ENCODE results near the gene RAPGEFL1.
"Not testable (repeated sequence)": the region's sequence is repeated elsewhere in the genome, so short reads cannot be mapped to it uniquely, and the experiment has no call there.

The RAPGEFL1 gene

DNA sequence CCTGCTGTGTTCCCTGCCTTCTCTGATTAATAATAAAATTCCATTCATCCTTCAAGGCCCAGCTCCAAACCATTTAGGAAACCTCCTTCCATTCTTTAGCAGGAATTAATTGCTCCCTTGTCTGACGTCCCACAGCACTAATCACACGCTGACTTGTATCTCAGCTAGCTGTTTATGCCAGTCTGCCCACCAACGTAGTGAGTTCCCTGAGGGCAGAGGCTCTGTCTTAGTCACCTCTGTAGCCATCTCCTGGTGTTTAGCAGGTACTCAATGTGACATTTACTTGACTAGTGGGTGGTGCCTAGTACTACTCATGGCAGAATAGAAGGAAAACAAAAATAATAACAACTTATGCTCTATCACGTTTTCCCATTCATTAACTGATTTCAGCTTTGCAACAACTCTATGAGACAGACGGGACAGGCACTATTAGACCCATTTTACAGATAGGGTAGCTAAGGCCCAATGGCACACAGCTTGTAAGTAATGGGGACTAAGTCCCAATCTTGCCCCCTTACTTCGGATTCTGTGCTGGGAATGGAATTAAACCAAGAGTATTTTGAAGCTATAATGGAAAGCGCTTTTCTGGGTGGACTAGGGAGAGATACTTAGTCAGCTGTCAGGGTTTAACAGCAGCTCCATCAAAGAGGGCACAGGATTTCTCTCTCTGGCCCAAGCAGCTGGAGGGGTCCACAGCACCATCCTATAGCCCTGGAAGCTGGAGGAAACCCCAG lies 40.9 kb downstream of the RAPGEFL1 start:
- H3K36me3 ChIP-seq: no peaks in the 10 kb centered on the region
- DNase-seq: no peak
- H3K4me1 ChIP-seq: no peaks in the 10 kb centered on the region
- H3K9me3 ChIP-seq: no peaks in the 10 kb centered on the region
- peak overlapping the region; percentile 68 for H3K4me3 ChIP-seq (ENCODE audit: low read depth, low read length)
- TF ChIP-seq, protein P1, sequence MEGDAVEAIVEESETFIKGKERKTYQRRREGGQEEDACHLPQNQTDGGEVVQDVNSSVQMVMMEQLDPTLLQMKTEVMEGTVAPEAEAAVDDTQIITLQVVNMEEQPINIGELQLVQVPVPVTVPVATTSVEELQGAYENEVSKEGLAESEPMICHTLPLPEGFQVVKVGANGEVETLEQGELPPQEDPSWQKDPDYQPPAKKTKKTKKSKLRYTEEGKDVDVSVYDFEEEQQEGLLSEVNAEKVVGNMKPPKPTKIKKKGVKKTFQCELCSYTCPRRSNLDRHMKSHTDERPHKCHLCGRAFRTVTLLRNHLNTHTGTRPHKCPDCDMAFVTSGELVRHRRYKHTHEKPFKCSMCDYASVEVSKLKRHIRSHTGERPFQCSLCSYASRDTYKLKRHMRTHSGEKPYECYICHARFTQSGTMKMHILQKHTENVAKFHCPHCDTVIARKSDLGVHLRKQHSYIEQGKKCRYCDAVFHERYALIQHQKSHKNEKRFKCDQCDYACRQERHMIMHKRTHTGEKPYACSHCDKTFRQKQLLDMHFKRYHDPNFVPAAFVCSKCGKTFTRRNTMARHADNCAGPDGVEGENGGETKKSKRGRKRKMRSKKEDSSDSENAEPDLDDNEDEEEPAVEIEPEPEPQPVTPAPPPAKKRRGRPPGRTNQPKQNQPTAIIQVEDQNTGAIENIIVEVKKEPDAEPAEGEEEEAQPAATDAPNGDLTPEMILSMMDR (IDR thresholded peaks at IDR 0.05; ENCODE audit: low read depth, low read length): no peak
- no peaks in the 10 kb centered on the region for H3K27me3 ChIP-seq

DNA sequence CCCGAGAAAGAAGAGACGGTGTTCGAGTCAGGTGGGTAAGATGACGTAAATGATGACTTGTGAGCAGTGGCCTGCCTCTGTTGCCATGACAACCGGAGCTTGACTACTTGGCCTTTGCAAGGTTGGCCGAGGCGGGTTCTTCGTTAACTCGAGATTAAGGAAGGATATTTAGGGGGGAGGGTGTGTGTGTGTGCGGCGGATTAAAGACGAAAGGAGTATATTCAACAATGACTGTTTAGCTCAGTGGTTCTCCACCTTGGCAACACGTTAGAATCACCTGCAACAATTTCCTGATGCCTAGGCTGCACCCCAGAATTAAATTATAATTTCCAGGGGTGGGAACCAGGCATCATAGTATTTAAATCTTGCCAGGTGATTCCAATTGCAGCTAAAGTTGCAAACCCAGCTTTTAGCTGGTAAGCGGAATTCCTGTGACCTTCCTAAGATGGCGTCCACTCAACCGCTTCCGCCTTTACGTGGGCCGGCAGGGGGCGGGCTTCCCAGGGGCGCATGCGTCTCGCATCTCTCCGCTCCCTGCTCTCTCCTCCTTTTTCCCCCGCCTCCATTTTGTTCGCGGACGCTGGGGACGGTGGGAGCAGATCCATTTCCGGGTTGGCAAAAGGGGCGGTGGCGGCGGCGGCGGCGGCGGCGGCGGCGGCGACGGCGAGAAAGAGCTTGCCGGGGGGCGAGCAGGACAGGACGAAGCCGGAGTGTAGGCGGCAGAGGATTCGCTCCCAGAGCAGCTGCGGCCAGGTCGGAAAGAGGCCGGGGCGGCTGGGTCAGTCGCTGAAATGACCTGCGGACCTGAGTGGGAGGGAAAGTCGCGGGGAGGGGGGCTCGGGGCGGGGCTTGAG lies 41.7 kb downstream of the RAPGEFL1 start, which contains the start of gene WIPF2:
Gene WIPF2, plus strand, starts transcription at position 565 of the 854 bp plus-strand sequence. CDS start 37,156 bp downstream, outside the sequence.
- Histone ChIP-seq H3K36me3 (no peaks in the 10 kb centered on the region), H3K27me3 (no peaks in the 10 kb centered on the region), H3K4me3 (ENCODE audit: low read depth, low read length) (peak within 1 kb of the TSS; percentile 68), H3K9me3 (no peaks in the 10 kb centered on the region), H3K4me1 (no peaks in the 10 kb centered on the region)
- peak; percentile 98 for DNase-seq
- TF ChIP-seq, protein P1 (IDR thresholded peaks at IDR 0.05; ENCODE audit: low read depth, low read length): peak; percentile 74

DNA sequence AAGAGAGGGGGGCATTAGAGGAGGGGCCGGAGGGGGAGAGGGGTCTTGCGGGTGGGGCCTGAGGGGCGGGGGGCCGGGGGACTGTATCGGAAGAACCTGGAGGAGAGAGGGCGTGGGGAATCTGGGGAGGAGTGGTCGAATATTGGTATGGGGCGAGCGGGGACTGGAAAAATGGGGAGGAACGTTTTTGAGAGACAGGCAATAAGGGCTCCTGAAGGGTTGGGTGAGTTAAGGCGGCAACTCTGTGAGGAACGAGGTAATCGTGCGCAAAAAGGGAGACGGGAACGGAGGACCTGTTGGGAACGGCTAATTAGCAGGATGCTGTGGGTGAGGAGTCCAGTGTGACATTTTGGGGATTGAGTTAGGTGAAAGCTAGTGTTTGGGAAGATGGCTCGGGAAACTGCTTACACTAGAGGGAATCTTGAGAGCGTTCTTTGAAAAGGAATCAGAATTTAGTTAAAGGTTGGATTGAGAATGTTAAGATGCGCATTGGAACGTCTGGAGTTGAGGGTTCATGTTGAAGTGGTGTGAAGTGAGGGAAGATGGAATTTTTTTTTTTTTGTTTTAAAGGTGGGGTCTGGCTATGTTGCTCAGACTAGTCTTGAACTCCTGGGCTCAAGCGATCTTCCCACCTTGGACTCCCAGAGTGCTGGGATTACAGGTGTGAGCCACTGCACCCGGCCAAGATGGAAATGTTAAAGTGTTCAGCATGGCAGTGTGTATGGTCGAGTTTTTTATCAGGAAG lies 42.5 kb downstream of the RAPGEFL1 start:
- Histone ChIP-seq H3K27me3 (no peaks in the 10 kb centered on the region), H3K4me1 (no peaks in the 10 kb centered on the region), H3K9me3 (no peaks in the 10 kb centered on the region), H3K4me3 (ENCODE audit: low read depth, low read length) (peak overlapping the region; percentile 68), H3K36me3 (no peaks in the 10 kb centered on the region)
- TF ChIP-seq, protein P1 (IDR thresholded peaks at IDR 0.05; ENCODE audit: low read depth, low read length): no peak
- DNase-seq: no peak

DNA sequence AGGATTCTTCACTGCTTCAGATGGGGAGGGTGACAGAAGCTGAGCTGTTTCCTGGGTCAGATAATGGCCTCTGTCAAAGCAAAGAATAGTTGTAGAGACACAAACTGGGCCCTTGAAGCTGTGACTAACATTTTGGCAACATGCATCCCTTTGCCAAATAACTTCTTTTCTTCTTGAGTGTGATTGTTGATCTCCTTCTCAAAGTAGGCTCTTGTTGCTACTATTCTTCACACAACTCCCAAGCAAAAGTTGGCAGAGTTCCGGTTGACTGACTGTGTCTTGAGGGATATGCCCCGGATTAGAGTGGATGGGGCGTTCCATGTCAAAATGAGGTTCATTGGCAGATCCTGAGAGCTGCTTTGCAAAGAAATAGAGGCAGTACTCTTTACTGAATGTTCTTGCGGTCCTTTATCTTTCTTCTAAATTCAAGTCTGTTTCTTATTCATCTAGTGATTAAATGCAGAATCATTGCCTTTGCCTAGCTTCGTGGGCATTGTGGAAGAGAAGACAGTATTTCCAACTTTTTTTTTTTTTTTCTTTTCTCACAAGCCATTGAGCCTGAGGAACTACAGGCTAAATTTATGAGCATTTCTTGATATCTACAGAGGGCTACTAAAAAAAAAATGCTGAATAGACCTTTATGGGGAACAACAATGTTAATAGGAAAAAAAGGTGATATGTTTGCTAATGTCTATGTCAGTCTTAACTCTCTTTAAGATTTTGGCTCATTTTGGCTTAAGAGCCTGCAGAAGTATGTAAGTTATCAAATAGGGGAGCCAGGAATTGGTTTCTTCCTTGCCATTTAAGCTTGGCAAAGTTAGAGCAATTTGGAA lies 47.7 kb downstream of the RAPGEFL1 start:
- Histone ChIP-seq H3K9me3 (no peaks in the 10 kb centered on the region), H3K36me3 (no peaks in the 10 kb centered on the region; the same call in 1 of the 2 replicates), H3K27me3 (no peaks in the 10 kb centered on the region), H3K4me1 (no peaks in the 10 kb centered on the region), H3K4me3 (ENCODE audit: low read depth, low read length) (no peak overlapping the region)
- TF ChIP-seq, protein P1 (IDR thresholded peaks at IDR 0.05; ENCODE audit: low read depth, low read length): no peak
- DNase-seq: no peak

DNA sequence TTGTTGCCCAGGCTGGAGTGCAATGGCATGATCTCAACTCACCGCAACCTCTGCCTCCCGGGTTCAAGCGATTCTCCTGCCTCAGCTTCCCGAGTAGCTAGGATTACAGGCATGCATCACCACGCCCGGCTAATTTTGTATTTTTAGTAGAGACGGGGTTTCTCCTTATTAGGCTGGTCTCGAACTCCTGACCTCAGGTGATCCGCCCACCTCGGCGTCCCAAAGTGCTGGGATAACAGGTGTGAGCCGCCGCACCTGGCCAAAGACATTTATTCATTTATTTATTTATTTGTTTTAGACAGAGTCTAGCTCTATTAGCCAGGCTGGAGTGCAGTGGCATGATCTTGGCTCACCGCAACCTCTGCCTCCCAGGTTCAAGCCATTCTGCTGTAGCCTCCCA lies 51.9 kb downstream of the RAPGEFL1 start:
- not testable (repeated sequence) for H3K36me3 ChIP-seq; H3K9me3 ChIP-seq; H3K4me1 ChIP-seq; H3K4me3 ChIP-seq (ENCODE audit: low read depth, low read length); DNase-seq; H3K27me3 ChIP-seq

Data from BE2C (cell line).